HG02678 (cell line): Measurements from ENCODE around the gene CST4.
"Not testable (repeated sequence)": the region's sequence is repeated elsewhere in the genome, so short reads cannot be mapped to it uniquely, and the experiment has no call there.

Experiments
- ATAC-seq: cut with Tn5 transposase; IDR thresholded peaks from one replicate; pipeline ENCODE4 v1.9.1; 2021; ENCODE audit warnings: mild to moderate bottlenecking, moderate library complexity; ENCODE audit not compliant: unreplicated experiment

CST4 gene

DNA sequence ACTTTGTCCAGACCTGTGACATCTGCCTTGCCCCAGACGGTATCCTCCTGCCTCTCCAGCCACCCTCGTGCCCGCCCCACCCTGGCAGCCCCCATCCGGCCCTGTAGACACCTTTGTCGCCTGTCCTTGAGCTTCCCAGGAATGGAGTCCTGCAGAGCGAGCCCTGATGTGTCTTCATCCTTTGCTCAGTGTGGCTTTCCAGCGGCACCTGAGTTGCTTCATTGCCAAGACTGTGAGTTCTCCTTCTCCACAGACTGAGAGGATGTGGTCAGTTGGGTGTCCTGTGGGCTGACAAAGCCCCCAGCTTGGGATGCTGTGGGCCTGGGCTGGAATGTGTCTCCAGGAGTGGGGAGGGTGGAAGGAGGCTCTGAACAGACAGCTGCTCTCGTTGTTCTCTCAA is 1.7 kb upstream of the CST4 start:
- no peak for ATAC-seq

DNA sequence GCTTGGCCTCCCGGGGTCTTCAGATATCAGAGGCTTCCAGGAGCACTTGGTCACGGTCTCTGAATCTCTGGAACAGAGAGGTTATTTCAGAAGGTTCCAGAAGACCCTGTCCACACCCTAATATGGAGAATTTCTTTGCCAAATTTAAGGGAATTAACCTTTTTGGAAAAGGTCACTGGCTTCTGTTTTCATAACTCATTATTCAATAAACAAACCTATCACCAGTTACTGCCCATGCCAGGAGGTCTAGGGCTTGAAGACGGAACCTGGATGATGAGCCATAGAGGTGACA is 507 bp upstream of the CST4 start:
- no peak for ATAC-seq

DNA sequence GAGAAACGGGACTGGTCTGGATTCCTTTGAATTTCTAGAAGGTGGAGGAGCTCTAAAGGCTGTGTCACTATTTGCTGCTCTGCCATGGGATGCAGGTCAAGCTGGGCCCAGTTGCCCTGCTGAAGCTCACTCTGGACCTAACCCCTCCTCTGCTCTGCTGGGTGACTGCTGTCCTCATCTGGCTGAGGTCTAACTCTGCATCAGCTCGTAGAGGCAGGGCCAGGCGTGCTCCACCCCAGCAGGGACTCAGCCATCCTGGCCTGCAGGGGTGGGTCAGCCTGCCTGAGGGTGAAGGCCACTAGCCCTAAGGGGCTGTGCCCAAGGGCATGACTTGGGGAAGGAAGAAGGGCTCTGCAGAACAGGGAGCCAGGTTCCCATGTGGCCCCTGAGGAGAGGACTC is 852 bp downstream of the CST4 start:
- ATAC-seq = no peak

DNA sequence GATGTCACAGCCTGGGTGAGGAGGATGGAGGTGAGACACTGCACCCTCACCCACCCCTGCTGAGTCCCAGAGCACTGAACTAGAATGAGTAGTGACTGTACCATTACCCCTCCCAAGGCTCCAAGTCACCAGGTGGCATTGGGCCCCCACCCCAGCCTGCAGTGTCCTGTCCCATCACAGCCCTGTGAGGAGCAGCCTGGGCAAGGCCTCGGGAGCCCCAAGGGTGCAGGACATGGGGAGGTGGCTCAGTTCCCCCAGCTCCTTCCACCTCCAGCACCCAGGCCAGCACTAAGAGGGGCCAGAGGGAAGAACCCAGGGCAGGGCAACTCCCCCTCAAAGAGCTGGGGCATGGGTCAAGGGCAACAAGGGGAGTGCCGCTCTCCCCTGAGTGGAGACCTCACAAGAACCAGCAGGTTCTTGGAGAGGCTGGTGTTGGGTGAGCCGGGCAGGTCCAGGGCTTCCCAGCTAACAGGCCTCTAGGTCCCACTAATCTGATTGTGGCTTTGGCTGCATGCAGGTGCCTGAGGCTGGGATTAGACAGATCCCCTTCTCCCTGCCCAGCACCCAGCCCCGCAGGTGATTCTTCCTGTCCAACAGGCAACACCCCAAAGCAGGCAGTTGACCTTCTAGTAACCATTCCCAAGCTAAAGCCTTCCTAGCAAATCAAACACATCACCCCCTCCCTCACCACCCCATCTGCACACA is 2.6 kb downstream of the CST4 start:
- ATAC-seq = no peak

DNA sequence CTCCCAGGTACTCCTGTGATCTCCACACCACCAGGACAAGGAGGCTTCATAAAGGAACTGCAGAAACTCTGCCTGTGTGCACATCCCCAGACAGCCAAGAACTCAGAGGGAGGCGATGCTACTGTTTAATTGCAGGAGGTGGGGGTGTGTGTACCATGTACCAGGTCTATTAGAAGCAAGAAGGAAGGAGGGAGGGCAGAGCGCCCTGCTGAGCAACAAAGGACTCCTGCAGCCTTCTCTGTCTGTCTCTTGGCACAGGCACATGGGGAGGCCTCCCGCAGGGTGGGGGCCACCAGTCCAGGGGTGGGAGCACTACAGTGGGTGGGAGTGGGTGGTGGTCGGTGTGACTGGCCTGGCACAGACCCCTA is 3.3 kb downstream of the CST4 start:
- not testable (repeated sequence) for ATAC-seq

DNA sequence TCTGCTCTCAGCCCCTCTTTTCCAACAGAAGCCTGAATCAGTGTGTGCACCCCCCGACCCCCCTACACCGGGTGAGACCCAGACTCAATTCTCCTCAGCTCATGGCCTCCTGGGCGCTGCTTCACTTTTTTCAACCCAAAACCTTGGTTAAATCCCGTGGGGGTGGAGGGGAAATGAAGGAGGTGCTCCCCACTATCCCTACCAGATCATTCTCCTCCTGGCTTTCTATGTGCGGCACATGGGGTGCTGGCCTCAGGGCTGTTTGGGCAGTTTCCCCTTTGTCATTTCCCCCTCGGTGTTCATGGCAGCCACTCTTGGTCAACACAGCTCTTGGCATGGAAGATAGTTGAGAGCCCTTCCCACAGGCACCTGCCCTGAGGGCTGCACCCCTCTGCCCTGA is 4.6 kb downstream of the CST4 start:
- no peak for ATAC-seq

DNA sequence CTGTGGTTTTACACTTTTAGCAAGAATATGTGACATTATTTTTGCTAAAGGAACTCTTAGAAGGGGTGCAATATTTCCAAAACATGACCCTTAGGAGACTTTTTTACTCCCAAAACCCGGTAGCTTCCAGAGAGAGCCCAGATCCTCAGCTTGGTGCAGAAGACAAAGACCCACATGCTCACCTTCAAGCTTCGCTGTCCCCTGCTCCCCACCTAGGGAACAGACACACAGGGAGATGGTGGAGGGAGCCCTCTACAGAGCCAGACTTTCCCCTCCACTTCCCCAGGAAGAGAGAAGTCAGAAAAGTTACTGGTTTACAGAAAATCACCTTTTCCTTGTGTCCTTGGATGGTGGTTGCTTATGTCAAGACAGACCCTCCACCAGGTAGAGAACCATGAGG is 5.0 kb downstream of the CST4 start:
- no peak for ATAC-seq

DNA sequence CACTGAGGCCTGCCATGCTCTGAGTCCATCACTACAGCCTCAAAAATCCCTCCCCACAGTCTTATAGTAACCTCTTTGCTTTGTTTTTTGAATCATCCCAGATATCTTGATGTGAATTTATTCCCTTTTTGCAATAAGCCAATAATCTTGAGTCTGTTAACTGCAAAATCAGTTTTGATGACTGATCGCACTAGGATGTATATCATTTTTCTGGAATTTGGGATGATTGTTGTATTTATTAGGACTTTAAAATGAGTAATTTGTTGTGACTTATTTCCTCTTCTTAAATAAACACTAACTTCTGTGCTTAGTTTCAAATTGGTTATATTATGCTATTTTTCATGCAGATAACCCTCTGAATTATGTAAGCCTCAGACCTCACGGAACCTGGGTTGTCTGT is 5.6 kb downstream of the CST4 start:
- no peak for ATAC-seq

DNA sequence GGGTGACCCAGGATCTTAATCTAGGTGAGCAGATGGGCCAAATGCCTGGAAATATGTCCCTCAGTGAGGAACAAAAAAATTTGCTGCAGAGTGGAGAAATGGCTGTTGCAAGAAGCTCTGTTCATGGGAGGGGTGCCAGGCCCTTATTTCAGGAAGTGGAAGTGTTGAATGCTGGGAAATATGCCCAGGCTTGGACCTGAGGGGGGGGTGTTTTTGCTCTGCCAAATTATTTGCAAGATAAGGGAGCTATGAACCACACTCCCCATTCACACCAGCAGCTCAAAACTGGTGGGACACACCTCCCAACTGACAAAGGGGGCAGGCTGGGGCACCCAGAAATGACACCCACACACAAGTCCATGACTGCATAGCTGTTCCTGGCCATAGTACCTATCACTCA is 8.7 kb downstream of the CST4 start:
- ATAC-seq = no peak

DNA sequence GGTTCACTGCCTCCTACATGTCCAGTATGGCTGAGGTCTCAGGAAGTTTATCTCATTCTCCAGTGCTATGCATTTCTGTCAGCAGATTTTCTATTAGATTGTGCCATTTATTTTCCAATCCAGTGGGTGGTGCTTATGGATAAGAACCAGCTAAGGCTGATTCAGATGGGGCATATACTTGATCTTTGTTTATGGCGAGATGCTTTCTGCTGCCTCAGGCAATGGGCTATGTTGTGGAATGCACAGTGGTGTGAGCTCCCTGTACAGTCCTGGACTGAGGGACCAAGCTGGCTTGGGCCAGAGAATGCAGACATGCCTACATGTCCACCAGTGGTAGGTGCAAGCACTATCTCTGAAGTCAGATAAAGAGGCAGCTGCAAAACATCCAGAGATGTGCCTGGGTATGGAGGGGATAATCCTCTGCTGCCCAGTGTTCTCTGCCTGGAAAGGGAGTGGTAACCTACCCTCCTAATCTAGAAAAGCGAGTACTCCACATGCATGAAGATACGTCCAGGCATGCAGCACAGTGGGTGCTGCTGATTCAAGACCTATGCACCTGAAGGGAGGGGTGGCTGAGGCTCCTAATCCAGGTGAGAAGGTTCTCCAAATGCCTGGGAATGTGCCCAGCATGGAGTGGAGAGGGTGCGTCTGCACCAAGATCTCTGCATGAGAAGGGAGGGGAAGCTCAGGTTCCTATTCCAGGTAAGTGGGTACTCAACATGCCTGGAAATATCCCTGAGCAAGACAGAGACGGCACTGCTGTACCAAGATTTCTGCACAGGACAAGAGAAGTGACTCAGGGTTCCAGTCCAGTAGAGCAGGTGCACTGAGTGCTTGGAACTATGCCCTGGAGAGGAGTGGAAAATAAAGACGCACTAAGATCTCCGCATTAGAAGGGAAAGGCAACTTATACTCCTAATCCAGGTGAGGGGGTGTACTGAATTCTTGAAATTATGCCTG is 9.4 kb downstream of the CST4 start:
- no peak for ATAC-seq

DNA sequence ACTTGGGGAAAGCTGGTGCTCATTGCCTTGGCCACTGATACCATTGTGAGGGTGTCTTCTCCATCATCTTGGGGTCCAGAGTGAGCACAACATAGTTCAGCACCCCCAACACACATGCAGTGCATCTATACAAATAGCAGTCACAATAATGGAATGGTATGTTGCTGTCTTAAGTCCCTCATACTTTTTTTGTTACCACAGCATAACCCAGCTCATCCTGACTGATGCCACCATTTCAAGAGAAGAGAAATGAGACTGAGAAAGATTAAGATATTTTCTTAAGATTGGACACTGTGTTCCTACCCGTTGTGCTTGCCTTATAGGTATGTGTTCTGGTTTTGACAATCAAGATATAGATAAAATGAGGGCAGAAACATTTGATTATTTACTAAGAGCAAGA is 15.6 kb downstream of the CST4 start:
- ATAC-seq = no peak

DNA sequence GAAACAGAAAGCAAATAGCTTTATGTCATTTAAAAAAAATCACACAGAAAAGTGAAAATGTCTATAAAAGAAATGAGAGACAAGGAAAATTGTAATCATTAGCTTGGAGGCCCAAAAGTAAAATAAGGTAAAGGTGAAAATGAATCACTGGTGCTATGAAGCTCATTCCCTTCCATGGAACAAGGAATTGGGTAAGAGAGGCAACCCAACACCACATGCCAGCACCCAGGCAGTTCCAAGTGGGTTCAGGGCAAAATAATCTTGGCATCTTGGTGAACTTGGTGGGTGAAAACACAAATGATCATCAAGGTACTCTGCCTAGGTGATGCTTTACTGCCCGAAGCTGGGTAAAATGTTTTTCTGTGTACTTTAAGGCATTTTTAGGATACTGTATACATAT is 16.7 kb downstream of the CST4 start:
- ATAC-seq = no peak

DNA sequence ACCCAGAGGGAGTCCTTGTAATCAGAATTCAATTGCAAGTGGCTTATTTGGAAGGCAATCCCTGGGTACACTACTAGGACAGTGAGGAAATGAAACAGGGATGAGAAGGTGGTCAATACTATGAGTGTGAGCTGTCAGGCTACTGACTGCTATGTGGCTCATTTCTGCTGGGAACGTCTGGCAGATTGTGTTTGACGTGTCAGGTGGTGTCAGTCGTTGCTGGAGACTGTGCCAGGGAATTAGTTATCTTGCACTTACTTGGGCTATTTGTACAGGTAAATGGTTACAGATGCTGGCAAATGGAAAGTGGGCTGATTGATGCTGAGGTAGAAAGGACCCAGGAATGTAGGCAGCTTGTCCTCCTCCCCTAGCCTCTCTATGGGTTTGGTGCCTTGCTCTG is 17.4 kb downstream of the CST4 start:
- ATAC-seq = no peak

DNA sequence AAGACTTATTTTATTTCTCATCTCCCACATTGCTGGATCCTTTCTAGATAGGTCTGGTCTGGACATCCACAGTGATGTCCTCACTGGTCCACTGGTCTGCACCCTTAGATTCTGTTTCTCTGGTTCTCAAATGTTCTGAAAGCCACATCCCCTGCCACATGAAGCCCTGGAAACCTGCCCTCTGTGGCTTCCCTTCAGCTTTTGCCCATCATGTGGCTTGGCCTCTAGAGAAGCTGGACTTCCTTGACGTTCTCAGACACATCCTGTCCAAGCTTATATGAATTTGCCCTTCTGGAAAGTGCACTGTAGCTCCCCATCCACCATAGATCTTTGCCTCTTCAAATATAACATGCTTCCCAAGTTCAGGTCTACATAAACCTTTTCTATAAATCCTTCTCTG is 18.5 kb downstream of the CST4 start:
- no peak for ATAC-seq

DNA sequence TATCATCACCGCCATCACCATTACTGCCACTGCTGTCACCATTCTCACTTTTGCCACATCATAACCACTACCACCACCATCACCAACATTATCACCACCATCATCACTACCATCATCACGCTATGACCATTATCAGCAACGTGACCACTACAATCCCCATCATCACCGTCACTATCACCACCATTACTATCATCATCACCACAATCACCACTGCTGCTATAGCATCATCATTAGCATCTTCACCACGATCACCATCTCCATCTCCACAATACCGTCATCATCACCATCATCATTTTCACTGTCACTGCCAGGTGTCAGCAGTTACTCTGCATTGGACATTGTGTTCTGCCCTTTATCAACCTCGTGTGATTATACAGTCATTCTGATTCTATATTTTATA is 19.0 kb downstream of the CST4 start:
- ATAC-seq = no peak

DNA sequence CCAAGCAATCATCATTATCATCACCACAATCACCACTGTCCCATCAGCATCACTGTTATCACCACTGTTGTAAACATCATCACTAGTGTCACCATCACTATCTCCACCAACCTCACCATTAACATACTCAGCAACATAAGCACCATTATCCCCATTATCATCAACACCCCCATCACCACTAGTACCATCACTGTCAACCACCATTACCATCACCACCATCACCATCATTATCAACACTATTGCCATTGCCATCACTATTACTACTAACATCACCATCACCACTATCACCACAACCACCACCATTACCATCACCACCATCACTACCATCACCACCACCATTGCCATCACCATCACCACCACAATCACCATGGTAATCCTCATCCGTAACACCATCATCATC is 19.5 kb downstream of the CST4 start:
- no peak for ATAC-seq

DNA sequence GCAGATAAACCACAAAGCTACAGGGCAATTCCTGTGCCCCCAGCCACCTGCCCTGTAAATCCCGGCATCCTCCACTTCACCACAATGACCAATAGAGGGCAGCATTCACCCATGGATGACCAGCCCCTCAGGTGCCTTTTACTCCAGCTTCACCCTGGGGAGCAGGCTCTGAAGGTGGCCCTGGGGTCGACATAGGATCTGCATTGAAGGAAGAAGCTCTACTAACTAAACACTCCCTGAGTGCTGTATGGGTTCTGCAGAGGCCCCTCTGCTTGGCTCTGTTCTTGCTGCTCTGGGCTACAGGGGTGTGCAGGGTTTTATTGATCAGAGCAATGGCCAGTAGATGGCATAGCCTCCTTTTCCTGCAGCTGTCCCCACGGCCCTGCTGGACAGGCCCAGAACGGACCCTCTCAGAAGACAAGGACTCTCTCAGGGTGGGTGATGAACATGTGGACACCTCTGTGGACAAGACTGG is 20.3 kb downstream of the CST4 start:
- peak; percentile 69 for ATAC-seq

DNA sequence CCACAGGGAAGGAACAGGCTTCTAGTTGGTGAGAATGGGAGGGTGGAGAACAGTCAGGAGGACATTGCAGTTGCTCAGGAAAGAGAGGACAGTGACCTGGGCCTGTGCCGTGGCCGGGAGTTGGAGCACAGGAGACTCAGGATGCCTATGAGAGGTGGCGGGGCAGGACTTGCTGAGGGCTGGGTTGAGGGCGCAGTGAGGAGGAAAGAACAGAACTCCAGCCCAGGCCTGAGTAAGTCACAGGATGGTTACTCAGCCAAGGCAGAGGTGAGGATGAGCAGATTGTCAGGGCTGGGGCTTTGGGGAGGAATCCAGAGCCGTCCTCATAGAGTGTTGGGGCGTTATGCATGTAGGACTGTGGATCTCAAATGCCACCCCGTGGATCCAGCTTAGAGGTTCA is 21.2 kb downstream of the CST4 start:
- ATAC-seq = no peak

DNA sequence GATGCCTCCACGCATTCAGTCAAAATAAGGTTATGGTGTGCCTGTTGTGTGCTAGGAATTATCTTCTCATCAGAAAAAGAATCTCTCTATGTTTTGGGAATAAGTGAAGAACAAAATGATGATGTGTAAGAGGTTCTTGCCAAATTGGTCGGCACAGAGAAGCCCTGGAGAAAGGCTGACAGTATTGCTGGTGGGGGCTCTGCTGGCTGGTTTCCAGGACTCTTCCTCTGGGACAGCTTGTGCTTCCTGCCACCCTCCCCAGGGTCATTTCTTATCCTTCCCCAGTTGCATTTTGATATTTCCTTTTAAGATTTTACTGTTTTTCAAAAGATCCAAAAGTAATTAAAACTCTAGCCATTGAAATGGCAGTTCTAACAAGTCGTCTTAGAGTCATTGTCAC is 22.1 kb downstream of the CST4 start:
- no peak for ATAC-seq

DNA sequence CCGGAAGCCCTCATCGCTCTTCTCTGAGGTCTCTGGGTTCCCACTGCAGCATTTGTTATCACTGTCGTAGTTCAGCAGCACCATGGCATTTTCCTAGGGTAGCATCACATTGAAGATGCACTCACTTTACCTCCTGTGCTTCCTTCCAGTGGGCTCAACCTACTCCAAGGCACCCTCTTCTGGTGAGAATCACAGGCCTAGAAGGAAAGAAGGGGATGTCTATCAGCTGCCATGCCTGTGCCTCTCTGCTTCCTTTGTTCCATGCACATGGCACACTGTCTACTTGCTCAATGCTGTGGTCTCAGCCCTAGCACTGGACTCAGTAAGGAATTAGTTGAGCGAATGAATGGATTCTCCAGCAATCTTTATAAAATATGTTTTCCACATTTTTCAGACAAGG is 22.6 kb downstream of the CST4 start:
- ATAC-seq = no peak

DNA sequence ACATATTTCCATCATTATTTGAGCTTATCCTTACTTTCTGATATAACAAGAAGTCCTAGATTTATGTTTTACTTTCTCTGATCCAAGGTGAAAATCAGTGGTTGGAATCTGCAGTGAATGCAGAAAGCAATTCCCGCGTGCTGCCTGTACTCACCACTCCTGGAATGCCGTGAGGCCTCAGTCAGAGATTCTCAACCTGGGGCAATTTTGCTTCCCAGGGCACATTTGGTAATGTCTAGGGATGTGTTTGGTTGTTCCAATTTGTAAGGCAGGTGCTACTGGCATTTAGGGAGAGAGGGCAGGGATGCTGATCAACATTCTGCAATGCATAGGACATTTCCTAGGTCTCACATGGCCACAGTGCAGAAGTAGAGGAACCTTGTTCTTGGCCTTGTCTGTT is 23.9 kb downstream of the CST4 start:
- no peak for ATAC-seq

DNA sequence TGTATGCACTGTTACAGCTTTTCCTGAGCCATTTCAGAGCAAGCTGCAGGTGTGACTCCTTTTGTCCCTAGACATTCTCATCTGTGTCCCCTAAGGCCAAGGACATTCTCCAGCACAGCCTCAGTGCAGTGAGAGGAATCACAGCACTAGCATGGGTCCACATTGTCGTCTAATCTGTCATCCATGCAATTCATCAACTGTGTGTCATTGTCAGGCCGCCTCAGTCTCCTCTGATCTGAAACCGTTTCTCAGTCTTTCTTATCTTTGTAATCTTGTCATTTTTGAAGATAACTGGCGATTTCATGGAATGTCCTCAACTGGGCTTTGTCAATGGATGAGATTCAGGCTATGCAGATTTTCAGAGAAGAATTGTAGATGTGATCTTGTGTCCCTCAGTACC is 24.8 kb downstream of the CST4 start:
- not testable (repeated sequence) for ATAC-seq

DNA sequence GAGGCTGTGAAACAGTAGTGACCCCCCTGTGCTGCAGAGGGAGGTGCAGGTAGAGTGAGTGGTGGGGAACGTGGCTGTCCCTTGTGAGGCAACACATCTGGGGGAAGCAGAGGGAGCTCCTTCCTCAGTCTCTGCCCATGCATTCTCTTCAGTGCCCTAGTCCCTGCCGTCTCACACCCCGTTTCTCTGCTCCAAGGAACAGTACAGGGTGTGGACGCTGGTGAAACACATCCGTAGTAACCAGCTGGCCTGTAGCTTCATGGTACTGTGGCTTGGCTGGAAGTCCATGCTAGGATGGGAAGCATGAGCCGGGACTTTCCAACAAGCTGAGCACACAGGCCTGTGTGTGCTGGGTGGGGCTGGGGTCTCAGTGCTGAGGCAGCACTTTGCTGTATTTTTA is 25.7 kb downstream of the CST4 start:
- ATAC-seq = no peak
